Subcutaneous adipose tissue (tissue), 4 donors: ENCODE data around the gene EXO5. TPM values are rescaled to one million over a fixed set of nuclear protein-coding genes. Genes with fewer than 3 reads are reported as not detected.

Experiments
- total RNA-seq, 4 donors: library from RNA; depleted of rRNA; stranded (reverse); fragments of >200 nt; gene quantifications; one replicate each; pipeline ENCODE4 v1.1.0, GENCODE V29; 2016
- TF ChIP-seq, protein P1 (sequence below): fragments of 450-650 bp; IDR thresholded peaks from one replicate; pipeline ENCODE4 v1.5.1; 2016; ENCODE audit warnings: low read depth, mild to moderate bottlenecking, control low read depth, antibody characterized with exemption, moderate library complexity

The EXO5 gene, protein sequence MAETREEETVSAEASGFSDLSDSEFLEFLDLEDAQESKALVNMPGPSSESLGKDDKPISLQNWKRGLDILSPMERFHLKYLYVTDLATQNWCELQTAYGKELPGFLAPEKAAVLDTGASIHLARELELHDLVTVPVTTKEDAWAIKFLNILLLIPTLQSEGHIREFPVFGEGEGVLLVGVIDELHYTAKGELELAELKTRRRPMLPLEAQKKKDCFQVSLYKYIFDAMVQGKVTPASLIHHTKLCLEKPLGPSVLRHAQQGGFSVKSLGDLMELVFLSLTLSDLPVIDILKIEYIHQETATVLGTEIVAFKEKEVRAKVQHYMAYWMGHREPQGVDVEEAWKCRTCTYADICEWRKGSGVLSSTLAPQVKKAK
- total RNA-seq, result 10 to 100 TPM in 1 of 4 donors, 1 to 10 TPM in 3; 4.0 to 15.1 (median 7.3) TPM

DNA sequence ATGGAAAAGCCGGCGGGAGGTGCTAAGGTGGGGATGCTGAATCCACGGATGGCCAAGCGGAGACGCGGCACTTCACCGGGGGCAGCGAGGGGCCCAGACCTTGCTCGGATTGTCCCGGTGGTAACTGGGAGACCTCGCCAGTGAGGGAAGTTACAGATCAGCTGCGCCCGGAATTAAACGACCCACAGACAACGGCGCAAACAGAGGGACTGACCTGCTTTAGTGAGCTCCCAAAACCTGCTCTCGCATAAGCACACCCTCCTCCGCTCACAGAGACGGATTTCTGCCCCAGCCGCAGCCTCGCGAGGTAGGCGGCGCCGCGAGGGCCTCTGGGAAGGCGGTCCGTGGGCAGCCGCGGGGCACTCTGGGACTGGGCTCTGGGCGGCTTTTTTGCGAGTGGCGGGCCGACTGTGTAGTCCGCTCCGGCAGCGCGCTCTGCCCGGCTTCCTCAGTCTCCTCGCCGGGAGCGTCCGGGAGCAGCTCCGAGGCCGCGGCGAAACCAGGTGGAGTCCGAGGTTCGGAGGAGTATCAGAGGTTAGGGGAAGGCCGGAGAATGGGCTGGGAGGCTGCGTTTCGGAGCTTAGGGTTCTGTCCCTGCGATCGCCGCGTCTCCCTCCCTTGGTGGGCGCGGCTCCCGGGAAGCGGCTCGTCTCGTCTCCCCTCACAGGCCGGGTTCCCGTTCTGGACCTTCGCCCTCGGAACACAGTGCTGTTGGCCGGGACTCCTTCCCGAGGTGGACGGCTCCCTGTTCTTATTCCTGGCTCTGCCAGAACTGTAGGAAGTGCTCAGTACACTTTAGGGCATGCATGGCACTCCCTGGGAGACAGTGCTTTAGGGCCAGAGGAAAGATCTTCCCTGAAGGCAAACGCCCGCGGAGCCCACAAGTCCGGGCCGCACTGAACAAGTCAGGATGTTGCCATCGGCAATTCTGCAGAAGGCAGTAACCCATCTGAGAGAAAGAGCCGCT is at the start of gene EXO5:
Gene EXO5, plus strand, starts transcription at position 393 of the 967 bp plus-strand sequence. CDS start 5,778 bp downstream, outside the sequence.
- TF ChIP-seq, protein P1, sequence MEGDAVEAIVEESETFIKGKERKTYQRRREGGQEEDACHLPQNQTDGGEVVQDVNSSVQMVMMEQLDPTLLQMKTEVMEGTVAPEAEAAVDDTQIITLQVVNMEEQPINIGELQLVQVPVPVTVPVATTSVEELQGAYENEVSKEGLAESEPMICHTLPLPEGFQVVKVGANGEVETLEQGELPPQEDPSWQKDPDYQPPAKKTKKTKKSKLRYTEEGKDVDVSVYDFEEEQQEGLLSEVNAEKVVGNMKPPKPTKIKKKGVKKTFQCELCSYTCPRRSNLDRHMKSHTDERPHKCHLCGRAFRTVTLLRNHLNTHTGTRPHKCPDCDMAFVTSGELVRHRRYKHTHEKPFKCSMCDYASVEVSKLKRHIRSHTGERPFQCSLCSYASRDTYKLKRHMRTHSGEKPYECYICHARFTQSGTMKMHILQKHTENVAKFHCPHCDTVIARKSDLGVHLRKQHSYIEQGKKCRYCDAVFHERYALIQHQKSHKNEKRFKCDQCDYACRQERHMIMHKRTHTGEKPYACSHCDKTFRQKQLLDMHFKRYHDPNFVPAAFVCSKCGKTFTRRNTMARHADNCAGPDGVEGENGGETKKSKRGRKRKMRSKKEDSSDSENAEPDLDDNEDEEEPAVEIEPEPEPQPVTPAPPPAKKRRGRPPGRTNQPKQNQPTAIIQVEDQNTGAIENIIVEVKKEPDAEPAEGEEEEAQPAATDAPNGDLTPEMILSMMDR, result no peak

DNA sequence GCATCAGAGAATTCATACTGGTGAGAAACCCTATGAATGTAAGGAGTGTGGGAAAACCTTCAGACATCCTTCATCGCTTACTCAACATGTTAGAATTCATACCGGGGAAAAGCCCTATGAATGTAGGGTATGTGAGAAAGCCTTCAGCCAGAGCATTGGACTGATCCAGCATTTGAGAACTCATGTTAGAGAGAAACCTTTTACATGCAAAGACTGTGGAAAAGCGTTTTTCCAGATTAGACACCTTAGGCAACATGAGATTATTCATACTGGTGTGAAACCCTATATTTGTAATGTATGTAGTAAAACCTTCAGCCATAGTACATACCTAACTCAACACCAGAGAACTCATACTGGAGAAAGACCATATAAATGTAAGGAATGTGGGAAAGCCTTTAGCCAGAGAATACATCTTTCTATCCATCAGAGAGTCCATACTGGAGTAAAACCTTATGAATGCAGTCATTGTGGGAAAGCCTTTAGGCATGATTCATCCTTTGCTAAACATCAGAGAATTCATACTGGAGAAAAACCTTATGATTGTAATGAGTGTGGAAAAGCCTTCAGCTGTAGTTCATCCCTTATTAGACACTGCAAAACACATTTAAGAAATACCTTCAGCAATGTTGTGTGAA is 45.5 kb upstream of the EXO5 start:
- TF ChIP-seq, protein P1, result no peak

DNA sequence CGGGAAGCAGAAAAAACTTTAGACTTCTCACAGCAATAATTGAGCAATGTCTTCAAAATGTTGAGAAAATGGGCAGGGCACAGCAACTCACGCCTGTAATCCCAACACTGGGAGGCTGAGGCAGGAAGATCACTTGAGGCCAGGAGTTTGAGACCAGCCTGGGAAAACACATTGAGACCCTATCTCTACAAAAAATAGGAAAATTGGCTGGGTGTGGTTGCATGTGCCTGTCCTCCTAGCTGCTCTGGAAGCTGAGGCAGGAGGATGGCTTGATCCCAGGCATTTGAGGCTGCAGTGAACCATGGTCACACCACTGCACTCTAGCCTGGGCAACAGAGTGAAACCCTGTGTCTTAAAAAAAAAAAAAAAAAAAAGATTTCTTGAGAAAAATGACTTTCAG is 39.2 kb upstream of the EXO5 start:
- TF ChIP-seq, protein P1, result no peak

DNA sequence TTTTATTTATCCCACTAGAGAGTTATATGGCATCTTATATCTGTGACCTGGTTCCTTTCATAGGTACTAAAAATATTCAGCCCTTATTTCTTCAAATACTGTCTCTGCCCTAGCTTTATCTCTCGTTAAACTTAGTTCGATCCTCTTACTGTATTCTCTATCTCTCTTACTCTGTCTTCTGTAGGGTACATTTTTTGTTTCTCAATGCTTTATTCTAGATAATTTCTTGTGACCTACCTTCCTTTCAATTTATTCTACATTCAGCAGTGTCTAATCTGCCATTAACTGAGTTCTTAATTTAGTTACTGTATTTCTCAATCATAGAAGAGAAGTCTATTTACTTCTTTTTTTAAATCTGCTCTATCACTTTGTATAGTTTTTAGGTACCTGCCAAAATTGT is 33.3 kb upstream of the EXO5 start:
- TF ChIP-seq, protein P1, result no peak

DNA sequence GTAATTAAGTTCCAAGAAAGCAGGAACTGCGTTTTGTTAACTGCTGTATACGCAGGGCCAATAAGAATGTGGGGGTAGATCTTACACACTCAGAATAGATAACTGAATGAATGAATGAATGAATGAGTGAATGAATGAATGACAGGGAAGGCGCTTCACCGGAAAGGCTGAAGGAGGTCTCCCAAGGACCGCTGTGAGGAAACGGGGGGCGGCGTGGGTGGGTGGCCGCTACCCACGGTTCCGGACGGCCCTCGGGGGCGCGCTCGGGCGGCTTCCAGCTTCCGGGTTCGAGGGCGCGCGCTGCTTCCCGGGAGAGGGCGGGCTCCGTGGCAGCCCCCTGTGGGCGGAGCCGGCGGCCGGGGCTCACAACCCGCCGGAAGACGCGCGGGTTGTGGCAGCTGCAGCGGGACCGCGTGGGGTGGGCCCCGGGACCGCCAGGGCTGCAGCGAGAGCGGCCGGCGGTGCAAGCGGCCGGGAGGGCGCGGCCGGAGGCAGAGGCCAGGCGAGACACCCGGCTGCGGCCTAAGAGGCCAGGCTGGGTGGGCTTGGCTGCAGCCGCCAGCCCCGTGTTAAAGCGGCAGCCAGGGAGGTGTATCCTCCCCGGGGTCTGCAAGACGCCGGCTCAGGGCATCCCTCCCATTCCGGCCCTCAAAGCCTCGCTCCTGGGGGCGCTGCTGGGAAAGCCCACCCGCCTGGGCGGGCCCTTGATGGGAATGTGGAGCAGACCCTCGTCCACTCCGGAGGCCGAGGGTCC is 31.5 kb upstream of the EXO5 start, which contains the start of gene ZFP69:
Gene ZFP69, plus strand, starts transcription at position 367 of the 754 bp plus-strand sequence. CDS start 2,072 bp downstream, outside the sequence.
- TF ChIP-seq, protein P1, result no peak

DNA sequence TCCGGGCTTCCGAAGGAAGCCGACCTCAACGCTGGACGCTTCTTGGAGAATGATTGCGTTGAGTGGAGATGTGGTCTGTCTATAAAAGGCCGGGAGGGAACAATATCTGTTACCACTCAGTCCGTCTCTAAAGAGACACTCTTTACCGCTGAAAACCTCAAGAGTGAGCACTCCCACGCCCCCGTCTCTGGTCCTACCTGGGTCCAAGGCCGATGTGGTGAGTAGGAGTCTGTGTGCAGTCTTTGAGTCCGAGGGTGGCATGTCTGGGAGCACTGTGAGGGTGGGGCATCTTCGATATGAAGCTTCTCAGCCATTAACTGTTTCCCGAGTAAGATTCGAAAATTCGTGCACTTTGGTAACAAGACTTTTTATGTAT is 30.9 kb upstream of the EXO5 start:
- TF ChIP-seq, protein P1, result no peak
